H1 (cell line): ENCODE data around the gene TP53. TPM values are rescaled to one million over a fixed set of nuclear protein-coding genes. Genes with fewer than 3 reads are reported as not detected.

Experiments
- CTCF ChIA-PET: fragments of 300-600 bp; sonication (Branson Sonifier 250); formaldehyde crosslinking; loops from one replicate; lab custom pipeline; 2021; ENCODE audit not compliant: partially characterized antibody; lab: Charles Lee
- POLR2A ChIA-PET: fragments of 300-600 bp; sonication (Branson Sonifier 250); formaldehyde crosslinking; loops from one replicate; lab custom pipeline; 2021; ENCODE audit warnings: inconsistent platforms; ENCODE audit not compliant: partially characterized antibody; lab: Charles Lee
- DNase-seq, 2 experiments: peaks; one replicate each; pipeline versions ENCODE4 v3.0.0 to v3.0.0-alpha.2; 2010 to 2022; ENCODE audit warnings: low spot score in 2 of 2, low read depth in 1 of 2, mixed read lengths in 1 of 2
- FAIRE-seq: peaks from 2 replicates; lab custom pipeline; 2011; peaks lifted over from hg19 to GRCh38; lab: Jason Lieb, UNC
- H2AFZ ChIP-seq: 2 replicates; pipeline ENCODE4 v1.8.1; 2012; ENCODE audit warnings: low read length, inconsistent platforms
- H2AK5ac ChIP-seq: 2 replicates; pipeline ENCODE4 v1.6.1; 2013; ENCODE audit warnings: low read depth, low read length
- H2BK120ac ChIP-seq: replicated peaks from 2 replicates; pipeline ENCODE3; 2013; ENCODE audit warnings: low read depth, low read length, inconsistent platforms
- H2BK12ac ChIP-seq: 2 replicates; pipeline ENCODE4 v1.6.1; 2013; ENCODE audit warnings: low read depth, low read length
- H2BK15ac ChIP-seq: 2 replicates; pipeline ENCODE4 v1.6.1; 2013; ENCODE audit warnings: low read length
- H2BK20ac ChIP-seq: 2 replicates; pipeline ENCODE4 v1.6.1; 2013; ENCODE audit warnings: low read length
- H2BK5ac ChIP-seq: 2 replicates; pipeline ENCODE4 v1.6.1; 2013; ENCODE audit warnings: low read depth, low read length
- H3K14ac ChIP-seq: 2 replicates; pipeline ENCODE4 v1.6.1; 2013; ENCODE audit warnings: inconsistent platforms; ENCODE audit not compliant: insufficient read length
- H3K18ac ChIP-seq: 2 replicates; pipeline ENCODE4 v1.6.1; 2013; ENCODE audit warnings: low read length; ENCODE audit errors: extremely low read depth
- H3K23ac ChIP-seq: 2 replicates; pipeline ENCODE4 v1.6.1; 2013; ENCODE audit warnings: inconsistent platforms; ENCODE audit not compliant: insufficient read length
- H3K23me2 ChIP-seq: 2 replicates; pipeline ENCODE4 v1.6.1; 2013; ENCODE audit warnings: low read depth, low read length
- H3K27ac ChIP-seq: 2 replicates; pipeline ENCODE4 v1.6.1; 2011; ENCODE audit warnings: low read depth, low read length, inconsistent platforms
- H3K27me3 ChIP-seq, 4 experiments: replicated peaks in 1 of 4; 1 replicate in 1 of 4; 2 replicates in 3 of 4; pipeline versions ENCODE4 v1.6.1 to v1.8.1; 2011 to 2013; ENCODE audit warnings: low read length in 3 of 4, mild to moderate bottlenecking in 3 of 4, inconsistent platforms in 2 of 4, mixed read lengths in 2 of 4, moderate library complexity in 1 of 4; ENCODE audit not compliant: control insufficient read depth in 3 of 4, insufficient read depth in 3 of 4; ENCODE audit errors: extremely low read depth in 1 of 4
- H3K36me3 ChIP-seq, 4 experiments: 2 replicates each; pipeline versions ENCODE4 v1.6.1 to v1.8.1; 2011 to 2013; ENCODE audit warnings: mild to moderate bottlenecking in 4 of 4, low read length in 3 of 4, moderate library complexity in 2 of 4, control low read depth in 1 of 4, inconsistent platforms in 1 of 4; ENCODE audit not compliant: insufficient read depth in 4 of 4, control insufficient read depth in 2 of 4
- H3K4ac ChIP-seq: replicated peaks from 2 replicates; pipeline ENCODE3; 2013; ENCODE audit warnings: low read length, low read depth, mixed read lengths, inconsistent platforms; ENCODE audit not compliant: insufficient read length
- H3K4me1 ChIP-seq, 4 experiments: replicated peaks in 1 of 4; 1 replicate in 1 of 4; 2 replicates in 3 of 4; pipeline versions ENCODE4 v1.6.1 to v1.8.1; 2011 to 2013; ENCODE audit warnings: low read length in 3 of 4, inconsistent platforms in 2 of 4, mixed read lengths in 1 of 4; ENCODE audit not compliant: insufficient read depth in 4 of 4, control insufficient read depth in 3 of 4
- H3K4me2 ChIP-seq, 2 experiments: 2 replicates each; pipeline versions ENCODE4 v1.6.1 to v1.8.1; 2011 to 2013; ENCODE audit warnings: low read depth in 2 of 2, low read length in 2 of 2, control low read depth in 1 of 2, inconsistent platforms in 1 of 2, mild to moderate bottlenecking in 1 of 2; ENCODE audit not compliant: insufficient read depth in 1 of 2
- H3K4me3 ChIP-seq, 4 experiments: fragments of 200-600, 300-600 bp in 1 of 4; sonication (generic), shearing (Covaris generic), sonication (Bioruptor Twin) in 1 of 4; 2 replicates each; pipeline versions ENCODE4 v1.5.1 to v1.8.1; 2011 to 2016; ENCODE audit warnings: low read length in 4 of 4, low read depth in 3 of 4, control low read depth in 2 of 4, inconsistent platforms in 2 of 4, mild to moderate bottlenecking in 2 of 4, mixed read lengths in 1 of 4, moderate library complexity in 1 of 4; ENCODE audit not compliant: insufficient read depth in 2 of 4; ENCODE audit errors: extremely low read depth in 1 of 4
- H3K56ac ChIP-seq: replicated peaks from 2 replicates; pipeline ENCODE3; 2013; ENCODE audit warnings: low read depth, mild to moderate bottlenecking, mixed read lengths, low read length, inconsistent platforms; ENCODE audit not compliant: insufficient read length
- H3K79me1 ChIP-seq: 2 replicates; pipeline ENCODE4 v1.6.1; 2013; ENCODE audit warnings: low read depth, low read length, control low read depth
- H3K79me2 ChIP-seq, 2 experiments: 2 replicates each; pipeline versions ENCODE4 v1.6.1 to v1.8.1; 2012 to 2013; ENCODE audit warnings: low read length in 2 of 2, mild to moderate bottlenecking in 2 of 2, inconsistent platforms in 1 of 2; ENCODE audit not compliant: insufficient read depth in 2 of 2, control insufficient read depth in 1 of 2
- H3K9ac ChIP-seq, 4 experiments: replicated peaks in 1 of 4; 1 replicate in 1 of 4; 2 replicates in 3 of 4; pipeline versions ENCODE4 v1.6.1 to v1.8.1; 2011 to 2013; ENCODE audit warnings: low read depth in 3 of 4, low read length in 3 of 4, control low read depth in 2 of 4, mild to moderate bottlenecking in 2 of 4, moderate library complexity in 2 of 4, inconsistent platforms in 1 of 4; ENCODE audit errors: extremely low read depth in 1 of 4
- H3K9me3 ChIP-seq, 2 experiments: 2 replicates each; pipeline versions ENCODE4 v1.6.1 to v1.8.1; 2012 to 2013; ENCODE audit warnings: mild to moderate bottlenecking in 2 of 2, moderate library complexity in 2 of 2, control low read depth in 1 of 2, inconsistent platforms in 1 of 2, low read depth in 1 of 2, low read length in 1 of 2, mixed read lengths in 1 of 2; ENCODE audit not compliant: insufficient read depth in 2 of 2
- H4K20me1 ChIP-seq, 2 experiments: replicated peaks in 1 of 2; 2 replicates each; pipeline versions ENCODE3 to v1.8.1; 2011 to 2013; ENCODE audit warnings: inconsistent platforms in 2 of 2, low read length in 2 of 2, mild to moderate bottlenecking in 1 of 2; ENCODE audit not compliant: insufficient read depth in 2 of 2, control insufficient read depth in 1 of 2
- H4K5ac ChIP-seq: 2 replicates; pipeline ENCODE4 v1.6.1; 2013; ENCODE audit warnings: low read length, low read depth, mixed read lengths, inconsistent platforms; ENCODE audit not compliant: insufficient read length
- H4K8ac ChIP-seq: 2 replicates; pipeline ENCODE4 v1.8.0; 2013; ENCODE audit warnings: mild to moderate bottlenecking, moderate library complexity, low read length, inconsistent platforms; ENCODE audit not compliant: insufficient read depth; ENCODE audit errors: extremely low read depth
- H4K91ac ChIP-seq: replicated peaks from 2 replicates; pipeline ENCODE3; 2013; ENCODE audit warnings: low read length, mixed read lengths, inconsistent platforms; ENCODE audit not compliant: insufficient read length
- ASH2L ChIP-seq: fragments of 200-600, 300-600 bp; sonication (generic); IDR thresholded peaks from one replicate; pipeline ENCODE4 v1.7.1; 2017; ENCODE audit warnings: low read length
- BCL11A ChIP-seq, 2 experiments: IDR thresholded peaks; one replicate each; pipeline ENCODE4 v1.6.1; 2011; ENCODE audit warnings: low read depth in 2 of 2, low read length in 2 of 2, mild to moderate bottlenecking in 2 of 2
- CREB1 ChIP-seq: IDR thresholded peaks from 2 replicates; pipeline ENCODE4 v1.6.1; 2012; ENCODE audit warnings: inconsistent platforms
- E2F6 ChIP-seq: IDR thresholded peaks from 2 replicates; pipeline ENCODE4 v1.6.1; 2012; ENCODE audit warnings: inconsistent platforms
- EGR1 ChIP-seq: IDR thresholded peaks from 2 replicates; pipeline ENCODE4 v1.6.1; 2011; ENCODE audit warnings: low read depth, low read length, borderline replicate concordance
- EP300 ChIP-seq, 2 experiments: IDR thresholded peaks; 1 replicate in 1 of 2; 2 replicates in 1 of 2; pipeline ENCODE4 v1.6.1; 2011 to 2012; ENCODE audit warnings: low read depth in 2 of 2, low read length in 2 of 2, mild to moderate bottlenecking in 2 of 2, borderline replicate concordance in 1 of 2, inconsistent platforms in 1 of 2, moderate library complexity in 1 of 2
- EZH2 ChIP-seq: fragments of 200-600 bp; sonication (generic); IDR thresholded peaks from 2 replicates; pipeline ENCODE4 v1.7.1; 2012; ENCODE audit warnings: low read depth, mild to moderate bottlenecking, moderate library complexity, low read length, inconsistent platforms; ENCODE audit not compliant: severe bottlenecking
- FOSL1 ChIP-seq: IDR thresholded peaks from 2 replicates; pipeline ENCODE4 v1.6.1; 2011; ENCODE audit warnings: mild to moderate bottlenecking, low read depth, low read length, moderate library complexity; ENCODE audit not compliant: insufficient read depth
- GTF2F1 ChIP-seq: IDR thresholded peaks from 2 replicates; pipeline ENCODE4 v1.6.1; 2012; ENCODE audit warnings: low read depth, low read length, improper control_type of control experiment, borderline replicate concordance
- KDM5A ChIP-seq: fragments of 200-600 bp; IDR thresholded peaks from 2 replicates; pipeline ENCODE4 v1.7.1; 2012; ENCODE audit warnings: mild to moderate bottlenecking, low read length, inconsistent platforms, mixed read lengths
- MAFK ChIP-seq: IDR thresholded peaks from 2 replicates; pipeline ENCODE4 v1.6.1; 2012; ENCODE audit warnings: low read depth, mild to moderate bottlenecking, improper control_type of control experiment, low read length
- SIRT6 ChIP-seq: IDR thresholded peaks from one replicate; pipeline ENCODE4 v1.7.1; 2012; ENCODE audit warnings: low read length, inconsistent platforms
- TBP ChIP-seq: IDR thresholded peaks from 2 replicates; pipeline ENCODE4 v1.6.1; 2011; ENCODE audit warnings: low read depth, low read length, improper control_type of control experiment
- ZNF274 ChIP-seq: IDR thresholded peaks from 2 replicates; pipeline ENCODE4 v1.7.0; 2012; ENCODE audit warnings: low read length, borderline replicate concordance; ENCODE audit errors: extremely low read depth
- WGBS, 2 experiments: shearing (Covaris generic) in 1 of 2; methylation state at CpG; one replicate each; pipeline versions ENCODE4 v1.1.6 to v1.1.7; 2013 to 2015; ENCODE audit warnings: low lambda C conversion rate in 2 of 2, mixed read lengths in 2 of 2, inconsistent platforms in 1 of 2, low coverage in 1 of 2, missing lambda C conversion rate in 1 of 2; ENCODE audit not compliant: insufficient replicate concordance in 2 of 2, insufficient coverage in 1 of 2, insufficient read length in 1 of 2; ENCODE audit errors: extremely low coverage in 1 of 2, missing lambda C conversion rate in 1 of 2; 5-methylcytosine and 5-hydroxymethylcytosine counted together
- polyA plus RNA-seq, 7 experiments: library from polyadenylated mRNA; depleted of rRNA in 3 of 7; stranded (reverse) in 5 of 7; unstranded in 2 of 7; fragments of >200 nt in 5 of 7; fragments of 200-250 nt in 2 of 7; gene quantifications; 1 replicate in 5 of 7; 2 replicates in 1 of 7; 4 replicates in 1 of 7; pipeline versions ENCODE4 v1.2.1 to v1.2.3, GENCODE V29; 2011 to 2013; ENCODE audit warnings: missing spikeins in 2 of 7, mixed read lengths in 2 of 7
- total RNA-seq: library from RNA; stranded (reverse); fragmentation: NEBNext Ultra II Directional; extraction: Animal tissue kit (Norgen Biotek cat#: 25700); gene quantifications from 2 replicates; pipeline ENCODE4 v1.2.1, GENCODE V29; 2021

TP53 gene
- total and polyA plus RNA-seq, 2 of the 8 experiments (the other 6 are each of a cell fraction or from before 2014, with no cell fraction given): 143 to 198 TPM

- Histone ChIP-seq H3K23me2 (no peaks in the 10 kb centered on the region), H4K20me1 (no peaks in the 10 kb centered on the region), H2BK120ac (no peak overlapping the region), H4K91ac (no peak overlapping the region), H2BK15ac (no peak overlapping the region), H3K79me2 (no peaks in the 10 kb centered on the region; a peak in 1 of 4 replicates), H3K4me1 (no peaks in the 10 kb centered on the region), H3K27ac (no peak overlapping the region), H3K36me3 (no peaks in the 10 kb centered on the region), H3K14ac (no peak overlapping the region), H3K4me3 (no peak overlapping the region), H2BK20ac (no peak overlapping the region), H3K9ac (no peak overlapping the region), H2AK5ac (no peak overlapping the region), H3K4me2 (no peak overlapping the region), H3K27me3 (no peaks in the 10 kb centered on the region; a peak in 2 of 7 replicates), H3K56ac (no peak overlapping the region), H4K5ac (no peak overlapping the region), H3K79me1 (no peaks in the 10 kb centered on the region), H4K8ac (no peak overlapping the region), H3K23ac (no peak overlapping the region), H2AFZ (no peak overlapping the region), H2BK5ac (no peak overlapping the region), H3K18ac (no peak overlapping the region), H3K9me3 (no peaks in the 10 kb centered on the region), H3K4ac (no peak overlapping the region), H2BK12ac (no peak overlapping the region)
- WGBS, 2 experiments: 62% methylated on average over 1 of the region's 1 CpG; no CpG with 5 or more reads in 1 of the 2 experiments
- FAIRE-seq: no peak
- no peak for DNase-seq
- CTCF ChIA-PET: interaction anchor here (0.6 to 2.6 kb wide), 3 partner anchors 9 to 14 kb away, joined by 3 to 17 read pairs (median 3); no protein-coding TSS in a partner anchor
- POLR2A ChIA-PET: interaction anchor here (1.7 kb wide), 1 partner anchor 43 kb away, joined by 3 read pairs; no protein-coding TSS in a partner anchor
- TF ChIP-seq EZH2 (no peak), ZNF274 (no peak), CREB1 (no peak), TBP (no peak), ASH2L (no peak), SIRT6 (no peak), MAFK (no peak), KDM5A (no peak), EP300 (IDR thresholded peaks at IDR 0.05; ENCODE audit: borderline replicate concordance in 1 of 2, low read depth in 2 of 2, low read length in 2 of 2) (no peak), FOSL1 (no peak), EGR1 (no peak), E2F6 (no peak), BCL11A (IDR thresholded peaks at IDR 0.05; ENCODE audit: low read depth in 2 of 2, low read length in 2 of 2) (no peak), GTF2F1 (no peak)
Measured at GRCh38 chr17:7729816-7730215, 42.5 kb upstream of the TP53 start.
